HUES6 (cell line): ENCODE results near the gene PEX6.
"Not testable (repeated sequence)": the region's sequence is repeated elsewhere in the genome, so short reads cannot be mapped to it uniquely, and the experiment has no call there.

ENCODE experiments used
- H3K27ac ChIP-seq: 2 replicates; pipeline ENCODE4 v1.7.0; 2013; ENCODE audit warnings: low read depth, mild to moderate bottlenecking, low read length, inconsistent platforms
- H3K27me3 ChIP-seq: 2 replicates; pipeline ENCODE4 v1.6.1; 2013; ENCODE audit warnings: low read length; ENCODE audit not compliant: control insufficient read depth, insufficient read depth
- H3K36me3 ChIP-seq: 2 replicates; pipeline ENCODE4 v1.6.1; 2013; ENCODE audit warnings: low read length; ENCODE audit not compliant: control insufficient read depth, insufficient read depth
- H3K4me1 ChIP-seq: 2 replicates; pipeline ENCODE4 v1.6.1; 2013; ENCODE audit warnings: low read length; ENCODE audit not compliant: control insufficient read depth, insufficient read depth
- H3K4me3 ChIP-seq: 2 replicates; pipeline ENCODE4 v1.5.1; 2013; ENCODE audit warnings: low read depth, low read length
- H3K9ac ChIP-seq: one replicate; pipeline ENCODE4 v1.6.1; 2013; ENCODE audit warnings: mild to moderate bottlenecking, low read length
- H3K9me3 ChIP-seq: 2 replicates; pipeline ENCODE4 v1.6.1; 2013; ENCODE audit warnings: low read depth, low read length; ENCODE audit not compliant: control insufficient read depth, insufficient read depth

PEX6 gene

GRCh38 chr6:43014434-43014909 lies 35.5 kb upstream of the PEX6 start:
- H3K9ac ChIP-seq, result peak overlapping the region; percentile 84
- no peaks in the 10 kb centered on the region for H3K27me3 ChIP-seq
- H3K36me3 ChIP-seq, result peaks cover 52% of the 10 kb centered on the region
- H3K9me3 ChIP-seq, result no peaks in the 10 kb centered on the region
- H3K27ac ChIP-seq, result no peak overlapping the region; the same call in 1 of the 2 replicates
- peak overlapping the region; percentile 93 for H3K4me3 ChIP-seq
- H3K4me1 ChIP-seq, result peaks cover 8% of the 10 kb centered on the region

DNA sequence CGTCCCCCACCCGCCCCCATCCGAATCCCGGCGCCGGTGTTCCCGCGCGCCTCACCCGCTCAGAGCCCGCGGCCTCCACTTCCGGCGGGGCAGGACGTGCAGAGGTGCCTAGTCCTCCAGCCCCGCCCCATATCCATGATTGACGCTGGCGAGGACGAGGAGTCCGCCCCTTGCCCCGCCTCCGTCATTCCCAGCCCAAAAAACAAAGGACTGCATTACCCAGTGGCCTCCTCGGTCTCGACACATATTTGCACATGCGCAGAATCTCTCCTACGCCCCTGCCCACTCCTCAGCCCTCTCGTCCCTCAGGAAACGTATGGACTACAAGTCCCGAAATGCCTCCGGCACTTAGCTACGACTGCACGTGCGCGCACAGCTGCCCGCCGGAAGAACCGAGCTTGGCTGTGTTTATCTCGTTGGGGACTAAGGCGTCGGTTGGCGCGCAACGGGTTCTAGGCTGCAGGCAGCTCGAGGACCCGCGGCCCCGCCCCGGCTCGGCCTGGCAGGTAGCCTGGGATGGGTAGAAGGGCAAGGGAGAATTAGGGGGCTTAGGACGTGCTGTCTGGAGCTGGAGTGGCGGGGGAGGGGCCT lies 35.0 kb upstream of the PEX6 start, which contains the start of the genes KLHDC3 and MEA1:
TSS of gene KLHDC3 (plus strand) at position 407 of the 591 bp plus-strand sequence. CDS start 2,944 bp downstream, outside the sequence.
TSS of gene MEA1 (minus strand) at position 104 of the 591 bp plus-strand sequence. CDS start 133 bp downstream, outside the sequence.
- Histone ChIP-seq H3K4me3 (peak within 1 kb of the TSS; percentile 93), H3K27me3 (no peaks in the 10 kb centered on the region), H3K9me3 (no peaks in the 10 kb centered on the region), H3K27ac (no peak within 1 kb of the TSS; the same call in 1 of the 2 replicates), H3K9ac (peak within 1 kb of the TSS; percentile 84), H3K36me3 (peaks cover 52% of the 10 kb centered on the region), H3K4me1 (peaks cover 8% of the 10 kb centered on the region)

GRCh38 chr6:43013097-43013842 lies 34.3 kb upstream of the PEX6 start:
- H3K4me3 ChIP-seq, result peak overlapping the region; percentile 62
- H3K9me3 ChIP-seq, result no peaks in the 10 kb centered on the region
- H3K27ac ChIP-seq, result no peak overlapping the region
- peak overlapping the region; percentile 41 for H3K9ac ChIP-seq
- no peaks in the 10 kb centered on the region for H3K27me3 ChIP-seq
- H3K36me3 ChIP-seq, result peaks cover 54% of the 10 kb centered on the region
- H3K4me1 ChIP-seq, result peaks cover 8% of the 10 kb centered on the region

DNA sequence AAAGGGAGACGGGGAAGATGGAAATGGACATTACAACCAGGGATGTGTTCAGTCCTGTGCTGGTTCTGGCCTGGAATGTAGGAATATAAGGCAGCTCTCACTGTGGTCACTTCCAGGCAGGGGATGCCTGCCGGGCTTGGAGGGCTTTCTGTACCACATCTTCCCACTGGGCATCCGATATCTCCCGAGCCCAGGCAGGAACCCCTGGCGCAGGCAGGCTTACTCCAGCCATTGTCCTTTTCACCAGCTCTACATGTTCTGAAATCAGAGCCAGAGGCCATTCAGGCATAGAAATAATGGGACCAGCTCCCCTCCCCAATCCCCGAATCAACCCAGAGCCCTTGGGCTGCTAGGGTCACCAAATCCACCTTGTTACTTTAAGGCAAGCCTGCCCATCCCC lies 33.4 kb upstream of the PEX6 start:
- no peak overlapping the region for H3K27ac ChIP-seq
- H3K4me3 ChIP-seq, result peak overlapping the region; percentile 62
- H3K4me1 ChIP-seq, result peaks cover 8% of the 10 kb centered on the region
- H3K9me3 ChIP-seq, result no peaks in the 10 kb centered on the region
- H3K9ac ChIP-seq, result peak overlapping the region; percentile 12
- peaks cover 58% of the 10 kb centered on the region for H3K36me3 ChIP-seq
- no peaks in the 10 kb centered on the region for H3K27me3 ChIP-seq

DNA sequence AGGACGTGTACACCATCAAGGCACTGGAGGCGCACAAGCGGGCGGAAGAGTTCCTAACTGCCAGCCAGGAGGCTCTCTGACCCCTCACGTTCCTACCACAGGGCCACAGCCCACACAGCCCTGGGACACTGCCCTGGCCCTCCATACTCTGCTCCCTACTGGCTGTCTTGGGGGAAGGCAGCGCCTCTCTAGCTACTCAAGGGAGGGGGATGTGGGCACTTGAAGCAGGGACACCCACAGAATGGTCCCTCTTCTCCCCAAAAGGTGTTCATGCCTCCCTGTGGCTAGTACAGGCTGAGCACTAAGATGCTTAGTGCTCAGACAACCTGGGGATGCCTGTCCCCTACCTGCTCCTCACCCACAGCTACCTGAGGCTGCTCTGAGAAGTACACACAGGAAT lies 32.2 kb upstream of the PEX6 start:
- Histone ChIP-seq H3K27ac (no peak overlapping the region), H3K4me1 (peaks cover 8% of the 10 kb centered on the region), H3K9me3 (no peaks in the 10 kb centered on the region), H3K27me3 (no peaks in the 10 kb centered on the region), H3K36me3 (peaks cover 63% of the 10 kb centered on the region), H3K4me3 (no peak overlapping the region), H3K9ac (no peak overlapping the region)

DNA sequence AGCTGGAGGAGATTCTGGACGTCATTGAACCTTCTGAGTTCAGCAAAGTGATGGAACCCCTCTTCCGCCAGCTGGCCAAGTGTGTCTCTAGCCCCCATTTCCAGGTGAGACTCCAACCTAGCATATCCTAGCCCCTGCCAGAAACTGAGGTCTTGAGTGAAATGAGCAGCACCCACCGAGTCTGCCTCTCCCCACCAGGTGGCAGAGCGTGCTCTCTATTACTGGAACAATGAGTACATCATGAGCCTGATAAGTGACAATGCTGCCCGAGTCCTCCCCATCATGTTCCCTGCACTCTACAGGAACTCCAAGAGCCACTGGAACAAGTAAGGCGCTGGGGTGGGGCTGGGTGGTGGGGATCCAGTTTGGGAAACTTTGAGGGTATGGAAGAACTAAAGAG lies 30.1 kb upstream of the PEX6 start:
- peaks cover 8% of the 10 kb centered on the region for H3K4me1 ChIP-seq
- no peaks in the 10 kb centered on the region for H3K27me3 ChIP-seq
- H3K27ac ChIP-seq, result no peak overlapping the region
- H3K36me3 ChIP-seq, result peaks cover 67% of the 10 kb centered on the region
- no peak overlapping the region for H3K4me3 ChIP-seq
- H3K9me3 ChIP-seq, result no peaks in the 10 kb centered on the region
- no peak overlapping the region for H3K9ac ChIP-seq

- Histone ChIP-seq H3K9me3 (no peaks in the 10 kb centered on the region), H3K9ac (no peak overlapping the region), H3K4me3 (no peak overlapping the region), H3K4me1 (no peaks in the 10 kb centered on the region), H3K36me3 (peaks cover 61% of the 10 kb centered on the region), H3K27me3 (no peaks in the 10 kb centered on the region), H3K27ac (no peak overlapping the region)
These were observed 28.1 kb upstream of the PEX6 start for GRCh38 chr6:43007126-43007525.

GRCh38 chr6:43006251-43006650 lies 27.3 kb upstream of the PEX6 start:
- no peak overlapping the region for H3K9ac ChIP-seq
- peaks cover 53% of the 10 kb centered on the region for H3K36me3 ChIP-seq
- H3K27me3 ChIP-seq, result no peaks in the 10 kb centered on the region
- H3K4me3 ChIP-seq, result no peak overlapping the region
- no peaks in the 10 kb centered on the region for H3K4me1 ChIP-seq
- no peaks in the 10 kb centered on the region for H3K9me3 ChIP-seq
- no peak overlapping the region for H3K27ac ChIP-seq

DNA sequence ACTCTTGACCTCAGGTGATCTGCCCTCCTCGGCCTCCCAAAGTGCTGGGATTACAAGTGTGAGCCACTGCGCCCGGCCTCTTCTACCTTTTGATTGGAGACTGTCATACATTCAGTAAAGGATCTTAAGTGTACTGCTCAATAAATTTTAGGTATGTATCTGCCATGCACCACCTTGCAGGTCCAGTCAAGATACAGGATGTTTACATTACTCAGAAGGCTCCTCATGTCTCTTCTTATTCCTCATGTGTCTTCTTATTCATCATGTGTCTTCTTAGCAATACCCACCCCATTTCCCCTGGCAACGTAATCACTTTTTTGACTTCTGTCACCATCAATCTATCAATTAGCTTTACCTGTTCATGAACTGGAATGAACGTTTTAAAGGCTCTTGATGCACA lies 26.9 kb upstream of the PEX6 start:
- Histone ChIP-seq H3K4me1 (no peaks in the 10 kb centered on the region), H3K9ac (no peak overlapping the region), H3K27me3 (no peaks in the 10 kb centered on the region), H3K36me3 (peaks cover 48% of the 10 kb centered on the region), H3K27ac (no peak overlapping the region), H3K4me3 (no peak overlapping the region), H3K9me3 (no peaks in the 10 kb centered on the region)

GRCh38 chr6:43001843-43002242 lies 22.9 kb upstream of the PEX6 start:
- Histone ChIP-seq H3K36me3 (peaks cover 8% of the 10 kb centered on the region), H3K27me3 (no peaks in the 10 kb centered on the region), H3K9me3 (no peaks in the 10 kb centered on the region), H3K27ac (no peak overlapping the region), H3K9ac (no peak overlapping the region), H3K4me1 (no peaks in the 10 kb centered on the region), H3K4me3 (no peak overlapping the region)

GRCh38 chr6:42998205-42998604 lies 19.2 kb upstream of the PEX6 start:
- H3K27ac ChIP-seq, H3K4me3 ChIP-seq, H3K4me1 ChIP-seq, H3K27me3 ChIP-seq, H3K9me3 ChIP-seq, H3K36me3 ChIP-seq, H3K9ac ChIP-seq: not testable (repeated sequence)
